DND-41 (cell line): Measurements from ENCODE around the gene METTL21A.

Experiments
- CTCF ChIP-seq: IDR thresholded peaks from 2 replicates; pipeline ENCODE4 v1.5.1; 2012; ENCODE audit warnings: borderline replicate concordance, low read length, moderate library complexity, mild to moderate bottlenecking; ENCODE audit not compliant: poor library complexity, severe bottlenecking; ENCODE audit errors: extremely low read depth
- EZH2 ChIP-seq: IDR thresholded peaks from 3 replicates; pipeline ENCODE4 v1.6.1; 2012; ENCODE audit warnings: borderline replicate concordance, low read depth, mild to moderate bottlenecking, moderate library complexity, low read length, inconsistent platforms; ENCODE audit not compliant: severe bottlenecking

DNA sequence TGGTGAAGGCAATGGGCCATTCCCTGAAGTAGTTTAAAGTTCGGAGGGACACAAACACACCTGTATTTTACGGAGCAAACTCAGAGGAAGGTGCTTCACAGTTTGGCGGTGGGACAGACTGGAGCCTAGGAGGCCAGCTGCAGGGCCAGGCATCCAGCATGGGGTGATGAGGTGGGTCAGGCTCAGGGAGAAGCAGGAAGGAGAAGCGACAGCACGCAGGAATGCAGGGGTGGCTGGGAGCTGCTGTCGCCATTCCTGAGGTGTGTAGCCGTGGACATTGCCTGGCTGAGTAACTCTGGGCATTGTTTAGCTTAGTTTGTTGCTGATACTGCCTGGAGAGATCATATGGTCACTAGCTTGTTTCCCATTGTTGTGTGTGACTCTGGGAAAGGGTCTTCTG is 35.8 kb upstream of the METTL21A start:
- TF ChIP-seq CTCF, result no peak
- TF ChIP-seq EZH2, result no peak
